Memory B cell (primary cell): Measurements from ENCODE around the gene KIF3C.
A peak's percentile ranks its signal among the peaks of the same experiment; 100 is the strongest.
"Not testable (repeated sequence)": the region's sequence is repeated elsewhere in the genome, so short reads cannot be mapped to it uniquely, and the experiment has no call there.

Experiments used
- ATAC-seq: fragments of 150-1000 bp; cut with Tn5 transposase; 2 replicates; pipeline ENCODE4 v1.10.0; 2021; ENCODE audit warnings: low read depth, mild to moderate bottlenecking, moderate library complexity
- DNase-seq, 2 donors: peaks; one replicate each; pipeline ENCODE4 v3.0.0; 2022; ENCODE audit warnings: low spot score in 2 of 2
- H3K27ac Mint-ChIP-seq: one replicate; pipeline ENCODE4 v1.8.0; 2022; ENCODE audit warnings: mild to moderate bottlenecking, moderate library complexity, mixed read lengths
- H3K27me3 Mint-ChIP-seq: one replicate; pipeline ENCODE4 v1.8.0; 2022; ENCODE audit warnings: mixed read lengths
- H3K36me3 Mint-ChIP-seq: one replicate; pipeline ENCODE4 v1.8.0; 2022; ENCODE audit warnings: mild to moderate bottlenecking, mixed read lengths
- H3K4me1 Mint-ChIP-seq: one replicate; pipeline ENCODE4 v1.8.0; 2022; ENCODE audit warnings: mixed read lengths
- H3K4me3 Mint-ChIP-seq: one replicate; pipeline ENCODE4 v1.8.0; 2022; ENCODE audit warnings: mild to moderate bottlenecking, moderate library complexity, mixed read lengths
- H3K9me3 Mint-ChIP-seq: one replicate; pipeline ENCODE4 v1.8.0; 2022; ENCODE audit warnings: mixed read lengths

Gene KIF3C

GRCh38 chr2:25982273-25982967 lies at the start of gene KIF3C:
Gene KIF3C, minus strand, starts transcription at chr2:25982497. Its CDS starts 580 bp downstream, at chr2:25981917.
- no peaks in the 10 kb centered on the region for H3K9me3 Mint-ChIP-seq
- ATAC-seq: peak; percentile 91

GRCh38 chr2:26028083-26028482 lies 45.8 kb upstream of the KIF3C start:
- H3K27me3 Mint-ChIP-seq, H3K4me1 Mint-ChIP-seq, H3K4me3 Mint-ChIP-seq, DNase-seq, H3K36me3 Mint-ChIP-seq, H3K9me3 Mint-ChIP-seq, ATAC-seq, H3K27ac Mint-ChIP-seq: not testable (repeated sequence)

More at GRCh38 chr2:25982273-25982967, at the start of gene KIF3C:
- peak within 1 kb of the TSS; percentile 86 for H3K4me3 Mint-ChIP-seq
- no peaks in the 10 kb centered on the region for H3K36me3 Mint-ChIP-seq
- H3K4me1 Mint-ChIP-seq: peaks cover 6% of the 10 kb centered on the region
- no peak within 1 kb of the TSS for H3K27ac Mint-ChIP-seq
- H3K27me3 Mint-ChIP-seq: no peaks in the 10 kb centered on the region
- DNase-seq: peak; percentile 46 to 64

- Mint-ChIP-seq H3K36me3 (no peaks in the 10 kb centered on the region), H3K27ac (no peak overlapping the region)
Observed at GRCh38 chr2:26025509-26025908, 43.2 kb upstream of the KIF3C start.

GRCh38 chr2:26024260-26024659 lies 42.0 kb upstream of the KIF3C start:
- H3K27me3 Mint-ChIP-seq: peaks cover 1% of the 10 kb centered on the region
- DNase-seq (no peak), ATAC-seq (no peak)
- H3K4me3 Mint-ChIP-seq: no peak overlapping the region
- no peak overlapping the region for H3K27ac Mint-ChIP-seq
- no peaks in the 10 kb centered on the region for H3K9me3 Mint-ChIP-seq
- peaks cover 2% of the 10 kb centered on the region for H3K4me1 Mint-ChIP-seq
- no peaks in the 10 kb centered on the region for H3K36me3 Mint-ChIP-seq

More at GRCh38 chr2:26025509-26025908, 43.2 kb upstream of the KIF3C start:
- H3K27me3 Mint-ChIP-seq: peaks cover 1% of the 10 kb centered on the region
- DNase-seq (no peak), ATAC-seq (no peak)
- no peak overlapping the region for H3K4me3 Mint-ChIP-seq
- no peaks in the 10 kb centered on the region for H3K9me3 Mint-ChIP-seq
- H3K4me1 Mint-ChIP-seq: no peaks in the 10 kb centered on the region

- Mint-ChIP-seq H3K27me3 (no peaks in the 10 kb centered on the region), H3K4me1 (peaks cover 2% of the 10 kb centered on the region), H3K27ac (no peak overlapping the region), H3K4me3 (no peak overlapping the region), H3K36me3 (no peaks in the 10 kb centered on the region), H3K9me3 (no peaks in the 10 kb centered on the region)
- DNase-seq (no peak), ATAC-seq (no peak)
Observed at GRCh38 chr2:26020231-26020640, 37.9 kb upstream of the KIF3C start.

GRCh38 chr2:26018184-26019055 lies 36.1 kb upstream of the KIF3C start:
- no peaks in the 10 kb centered on the region for H3K36me3 Mint-ChIP-seq
- DNase-seq (no peak), ATAC-seq (no peak)
- no peaks in the 10 kb centered on the region for H3K27me3 Mint-ChIP-seq
- peaks cover 2% of the 10 kb centered on the region for H3K4me1 Mint-ChIP-seq
- H3K27ac Mint-ChIP-seq: no peak overlapping the region
- no peaks in the 10 kb centered on the region for H3K9me3 Mint-ChIP-seq
- no peak overlapping the region for H3K4me3 Mint-ChIP-seq

GRCh38 chr2:26017464-26018183 lies 35.3 kb upstream of the KIF3C start:
- no peaks in the 10 kb centered on the region for H3K36me3 Mint-ChIP-seq
- no peaks in the 10 kb centered on the region for H3K27me3 Mint-ChIP-seq
- H3K9me3 Mint-ChIP-seq: no peaks in the 10 kb centered on the region
- no peak for ATAC-seq
- no peak overlapping the region for H3K4me3 Mint-ChIP-seq
- peaks cover 2% of the 10 kb centered on the region for H3K4me1 Mint-ChIP-seq
- no peak overlapping the region for H3K27ac Mint-ChIP-seq
- DNase-seq: no peak

- not testable (repeated sequence) for H3K36me3 Mint-ChIP-seq, DNase-seq, H3K27ac Mint-ChIP-seq, H3K27me3 Mint-ChIP-seq, H3K4me3 Mint-ChIP-seq, H3K4me1 Mint-ChIP-seq, H3K9me3 Mint-ChIP-seq, ATAC-seq
Observed at GRCh38 chr2:26016706-26017045, 34.4 kb upstream of the KIF3C start.

- no peaks in the 10 kb centered on the region for H3K36me3 Mint-ChIP-seq
- H3K4me1 Mint-ChIP-seq: peaks cover 2% of the 10 kb centered on the region
- no peak overlapping the region for H3K27ac Mint-ChIP-seq
- no peaks in the 10 kb centered on the region for H3K27me3 Mint-ChIP-seq
- no peaks in the 10 kb centered on the region for H3K9me3 Mint-ChIP-seq
- no peak for DNase-seq
- no peak overlapping the region for H3K4me3 Mint-ChIP-seq
- no peak for ATAC-seq
Observed at GRCh38 chr2:26016012-26016705, 33.9 kb upstream of the KIF3C start.

GRCh38 chr2:26013668-26014067 lies 31.4 kb upstream of the KIF3C start:
- H3K4me3 Mint-ChIP-seq: no peak overlapping the region
- H3K36me3 Mint-ChIP-seq: no peaks in the 10 kb centered on the region
- no peaks in the 10 kb centered on the region for H3K27me3 Mint-ChIP-seq
- ATAC-seq (no peak), DNase-seq (no peak)
- H3K9me3 Mint-ChIP-seq: peaks cover 3% of the 10 kb centered on the region
- H3K4me1 Mint-ChIP-seq: no peaks in the 10 kb centered on the region
- no peak overlapping the region for H3K27ac Mint-ChIP-seq

- no peak overlapping the region for H3K27ac Mint-ChIP-seq
- no peaks in the 10 kb centered on the region for H3K36me3 Mint-ChIP-seq
- no peaks in the 10 kb centered on the region for H3K4me1 Mint-ChIP-seq
- H3K9me3 Mint-ChIP-seq: peaks cover 3% of the 10 kb centered on the region
- H3K4me3 Mint-ChIP-seq: no peak overlapping the region
- ATAC-seq (no peak), DNase-seq (no peak)
- H3K27me3 Mint-ChIP-seq: no peaks in the 10 kb centered on the region
Observed at GRCh38 chr2:26011990-26012856, 29.9 kb upstream of the KIF3C start.

GRCh38 chr2:26011609-26011989 lies 29.3 kb upstream of the KIF3C start:
- Mint-ChIP-seq H3K27me3 (no peaks in the 10 kb centered on the region), H3K9me3 (peaks cover 3% of the 10 kb centered on the region), H3K36me3 (no peaks in the 10 kb centered on the region), H3K4me1 (no peaks in the 10 kb centered on the region), H3K27ac (no peak overlapping the region), H3K4me3 (no peak overlapping the region)
- ATAC-seq (no peak), DNase-seq (no peak)

GRCh38 chr2:26010943-26011342 lies 28.6 kb upstream of the KIF3C start:
- no peak for DNase-seq
- Mint-ChIP-seq H3K4me3 (no peak overlapping the region), H3K4me1 (no peaks in the 10 kb centered on the region), H3K36me3 (no peaks in the 10 kb centered on the region), H3K27ac (no peak overlapping the region), H3K9me3 (peaks cover 3% of the 10 kb centered on the region), H3K27me3 (no peaks in the 10 kb centered on the region)
- ATAC-seq: no peak
